Panc1 (cell line): ENCODE data around the gene IL1RAP. TPM values are rescaled to one million over a fixed set of nuclear protein-coding genes. Genes with fewer than 3 reads are reported as not detected.

ENCODE experiments used
- ATAC-seq: fragments of 200-7000 bp; cut with Tn5 transposase; 2 replicates; pipeline ENCODE4 v1.9.1; 2020; ENCODE audit warnings: mild to moderate bottlenecking, moderate library complexity
- BruUV-seq: library from RNA; stranded (reverse); fragments of 400-500 nt; replicated peaks from 2 replicates; lab custom pipeline; 2021; lab: Mats Ljungman, UMichigan
- CTCF ChIA-PET: fragments of 300-600 bp; sonication (Branson Sonifier 250); formaldehyde crosslinking; loops from one replicate; lab custom pipeline; 2022; ENCODE audit warnings: antibody characterized with exemption; lab: Charles Lee
- POLR2A ChIA-PET: fragments of 300-600 bp; sonication (Branson Sonifier 250); formaldehyde crosslinking; loops from one replicate; lab custom pipeline; 2022; ENCODE audit warnings: antibody characterized with exemption; lab: Charles Lee
- DNase-seq: peaks from one replicate; pipeline ENCODE4 v3.0.0-alpha.2; 2010; ENCODE audit warnings: low read depth, low spot score
- H3K27ac ChIP-seq: 2 replicates; pipeline ENCODE4 v1.5.1; 2011; ENCODE audit warnings: mild to moderate bottlenecking, low read length, inconsistent platforms
- H3K27me3 ChIP-seq: fragments of 200-500 bp; sonication (Bioruptor generic); 2 replicates; pipeline ENCODE4 v1.6.0; 2014; ENCODE audit warnings: low read length, inconsistent platforms; ENCODE audit not compliant: control insufficient read depth, insufficient read depth
- H3K36me3 ChIP-seq: fragments of 200-500 bp; sonication (Bioruptor generic); 2 replicates; pipeline ENCODE4 v1.5.1; 2014; ENCODE audit warnings: inconsistent platforms, mild to moderate bottlenecking, low read length, moderate library complexity; ENCODE audit not compliant: control insufficient read depth, insufficient read depth
- H3K4me1 ChIP-seq: 2 replicates; pipeline ENCODE4 v1.5.1; 2011; ENCODE audit warnings: inconsistent platforms, mild to moderate bottlenecking, low read length, moderate library complexity; ENCODE audit not compliant: control insufficient read depth, insufficient read depth
- H3K4me3 ChIP-seq, 2 experiments: 2 replicates each; pipeline ENCODE4 v1.5.1; 2011 to 2012; ENCODE audit warnings: low read depth in 2 of 2, low read length in 2 of 2, mild to moderate bottlenecking in 2 of 2, inconsistent platforms in 1 of 2, moderate library complexity in 1 of 2
- H3K9me3 ChIP-seq: fragments of 200-500 bp; sonication (Bioruptor generic); 2 replicates; pipeline ENCODE4 v1.5.1; 2014; ENCODE audit warnings: low read depth, mild to moderate bottlenecking, inconsistent platforms, low read length, moderate library complexity; ENCODE audit not compliant: control insufficient read depth, insufficient read depth
- CTCF ChIP-seq: fragments of 450-650 bp; IDR thresholded peaks from 2 replicates; pipeline ENCODE4 v1.5.1; 2017; ENCODE audit warnings: mild to moderate bottlenecking
- POLR2AphosphoS5 ChIP-seq: IDR thresholded peaks from 2 replicates; pipeline ENCODE4 v1.6.1; 2012; ENCODE audit warnings: mild to moderate bottlenecking, low read depth, low read length, moderate library complexity
- REST ChIP-seq, 2 experiments: IDR thresholded peaks; 2 replicates each; pipeline ENCODE4 v1.6.1; 2011 to 2012; ENCODE audit warnings: low read depth in 2 of 2, control low read depth in 1 of 2, low read length in 1 of 2, mild to moderate bottlenecking in 1 of 2, moderate library complexity in 1 of 2; ENCODE audit not compliant: insufficient read depth in 1 of 2
- SIN3A ChIP-seq: IDR thresholded peaks from 2 replicates; pipeline ENCODE4 v1.6.1; 2012; ENCODE audit warnings: low read depth, mild to moderate bottlenecking, low read length, moderate library complexity, borderline replicate concordance; ENCODE audit not compliant: insufficient read depth
- TCF7L2 ChIP-seq: IDR thresholded peaks from 2 replicates; pipeline ENCODE4 v1.6.1; 2011; ENCODE audit warnings: mild to moderate bottlenecking, low read depth, low read length, inconsistent platforms
- in situ Hi-C: cut with HindIII; loops from 2 replicates; pipeline ENCODE4 v1.10.0; 2016; ENCODE audit warnings: low sequenced_read_pairs, low pct_unique_long_range_greater_than_20kb
- intact Hi-C: fragments of 100-400 bp; cut with micrococcal nuclease; formaldehyde crosslinking; loops from one replicate; pipeline ENCODE4 v1.10.0; 2022; ENCODE audit not compliant: unreplicated experiment
- total RNA-seq: library from RNA; stranded (reverse); gene quantifications from one replicate; pipeline ENCODE4 v1.2.1, GENCODE V29; 2021; ENCODE audit not compliant: unreplicated experiment

The IL1RAP gene
- total RNA-seq, 1 experiment from 2014 or later = 5.2 TPM

- TF ChIP-seq TCF7L2 = no peak
- TF ChIP-seq POLR2AphosphoS5 = no peak
- TF ChIP-seq REST (IDR thresholded peaks at IDR 0.05; ENCODE audit: insufficient read depth in 1 of 2, low read depth in 2 of 2, low read length in 1 of 2) = no peak
- TF ChIP-seq CTCF = no peak
- no peak for TF ChIP-seq SIN3A
- Histone ChIP-seq H3K9me3 (peaks cover 4% of the 10 kb centered on the region; the same call in 1 of the 2 replicates), H3K36me3 (no peaks in the 10 kb centered on the region), H3K4me3 (no peak overlapping the region), H3K27ac (no peak overlapping the region), H3K4me1 (no peaks in the 10 kb centered on the region), H3K27me3 (no peaks in the 10 kb centered on the region)
- no TSS peak for BruUV-seq
- ChIA-PET POLR2A (no interaction called here), CTCF (no interaction called here)
- ATAC-seq (no peak), DNase-seq (no peak)
- intact Hi-C loops = no loop called here
- in situ Hi-C loops = no loop called here
These were observed 46.4 kb downstream of the IL1RAP start for GRCh38 chr3:190560013-190560895.

DNA sequence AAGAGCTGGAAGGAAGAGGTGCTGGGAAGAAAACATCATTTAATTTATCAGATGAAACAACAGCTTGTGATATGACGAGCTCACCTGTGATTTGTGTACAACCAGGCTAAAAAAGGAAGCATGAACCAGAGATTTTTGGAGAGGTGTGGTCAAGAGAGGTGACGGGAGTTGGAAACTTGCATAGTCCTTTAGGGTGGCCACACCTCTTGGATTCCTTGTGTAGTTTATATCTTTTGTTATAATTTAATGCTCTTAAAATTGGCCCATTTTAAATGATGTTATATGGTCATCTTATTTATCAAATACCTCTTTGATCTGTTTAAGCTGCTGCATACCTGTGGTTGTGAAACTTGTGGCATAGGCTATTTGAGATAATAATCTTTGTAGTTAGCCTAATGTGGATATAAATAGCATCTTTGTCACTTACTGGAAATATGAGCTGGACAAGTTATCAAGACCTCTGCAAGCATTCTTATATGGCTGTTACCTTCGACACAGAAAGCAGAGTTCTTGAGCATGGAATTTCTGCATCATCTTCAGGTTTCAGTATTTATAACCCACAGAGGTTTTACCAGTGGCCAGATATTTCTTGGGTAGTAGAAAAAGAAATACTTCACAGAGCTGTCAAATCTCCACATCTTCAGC lies 49.1 kb downstream of the IL1RAP start:
- POLR2A ChIA-PET = no interaction called here

More for the DNA sequence above, 49.1 kb downstream of the IL1RAP start:
- BruUV-seq = no TSS peak
- H3K27me3 ChIP-seq = no peaks in the 10 kb centered on the region
- peaks cover 4% of the 10 kb centered on the region; the same call in 1 of the 2 replicates for H3K9me3 ChIP-seq
- no peaks in the 10 kb centered on the region for H3K36me3 ChIP-seq
- no peaks in the 10 kb centered on the region for H3K4me1 ChIP-seq
- CTCF ChIA-PET = interaction anchor here (0.5 to 0.6 kb wide), 2 partner anchors 139 to 241 kb away, joined by 3 read pairs; partner anchors contain the start of gene CLDN1
- TF ChIP-seq SIN3A = no peak
- TF ChIP-seq CTCF = no peak
- TF ChIP-seq TCF7L2 = no peak
- TF ChIP-seq REST (IDR thresholded peaks at IDR 0.05; ENCODE audit: insufficient read depth in 1 of 2, low read depth in 2 of 2, low read length in 1 of 2) = no peak
- no peak for TF ChIP-seq POLR2AphosphoS5
- no peak for DNase-seq
- intact Hi-C loops (no loop called here), in situ Hi-C loops (no loop called here)
- ATAC-seq = no peak
- H3K27ac ChIP-seq = no peak overlapping the region
- H3K4me3 ChIP-seq = no peak overlapping the region
